CD4-positive, alpha-beta T cell treated with Interleukin-6 for 4 hours (primary cell): Measurements from ENCODE around the gene PTPN9.
"Not testable (repeated sequence)": the region's sequence is repeated elsewhere in the genome, so short reads cannot be mapped to it uniquely, and the experiment has no call there.

Experiments used
- DNase-seq: peaks from one replicate; pipeline ENCODE4 v3.0.0-alpha.2; 2020; ENCODE audit warnings: mixed read lengths

The PTPN9 gene

DNA sequence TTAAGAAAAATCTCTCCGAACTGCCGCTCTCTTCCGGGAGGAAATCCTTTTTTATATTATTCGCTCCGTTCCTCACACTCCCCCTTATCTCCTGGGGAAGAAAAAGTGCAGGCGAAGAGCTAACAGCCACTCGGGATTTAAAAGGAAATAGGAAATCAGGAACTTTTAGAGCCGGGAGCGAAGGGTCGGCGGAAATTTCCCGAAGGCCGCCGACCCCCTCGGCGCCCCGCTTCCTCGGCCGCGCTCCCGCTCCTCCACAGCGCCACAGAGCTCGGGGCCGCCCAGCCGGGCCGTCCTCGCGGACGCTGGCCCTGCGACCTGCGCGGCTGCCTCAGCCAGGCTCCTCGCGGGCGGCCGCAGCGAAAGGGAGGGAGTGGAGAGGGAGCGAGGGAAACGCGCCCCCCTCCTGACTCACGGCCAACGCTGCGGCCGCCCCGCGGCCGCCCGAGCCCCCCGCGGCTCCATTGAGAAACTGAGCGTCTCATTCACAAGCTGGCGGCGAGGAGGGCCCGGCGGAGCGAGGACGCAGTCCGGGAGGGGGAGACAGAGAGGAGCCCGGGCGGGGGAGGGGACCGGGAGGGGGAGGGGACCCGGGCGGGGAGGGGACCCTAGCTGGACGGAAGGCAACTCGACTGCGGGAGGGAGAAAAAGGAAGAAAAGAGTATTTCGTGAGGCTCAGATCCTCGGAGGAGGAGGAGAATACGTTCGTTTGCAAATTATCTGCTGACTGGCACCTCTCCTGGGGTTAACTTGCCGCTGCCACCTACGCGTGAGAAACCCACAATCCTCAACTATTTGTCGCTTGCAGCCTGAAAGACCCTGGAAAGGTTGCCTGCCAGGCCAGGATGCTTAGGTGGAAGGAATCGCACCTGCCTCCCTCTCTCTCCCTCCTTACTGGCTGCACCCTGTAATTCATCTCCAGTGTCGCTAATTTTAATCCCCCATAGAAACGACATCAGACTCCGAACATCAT, at the start of gene PTPN9:
Gene PTPN9, minus strand, starts transcription at position 368 of the 973 bp plus-strand sequence. CDS start 539 bp downstream, outside the sequence.
- DNase-seq, result peak; percentile 77

DNA sequence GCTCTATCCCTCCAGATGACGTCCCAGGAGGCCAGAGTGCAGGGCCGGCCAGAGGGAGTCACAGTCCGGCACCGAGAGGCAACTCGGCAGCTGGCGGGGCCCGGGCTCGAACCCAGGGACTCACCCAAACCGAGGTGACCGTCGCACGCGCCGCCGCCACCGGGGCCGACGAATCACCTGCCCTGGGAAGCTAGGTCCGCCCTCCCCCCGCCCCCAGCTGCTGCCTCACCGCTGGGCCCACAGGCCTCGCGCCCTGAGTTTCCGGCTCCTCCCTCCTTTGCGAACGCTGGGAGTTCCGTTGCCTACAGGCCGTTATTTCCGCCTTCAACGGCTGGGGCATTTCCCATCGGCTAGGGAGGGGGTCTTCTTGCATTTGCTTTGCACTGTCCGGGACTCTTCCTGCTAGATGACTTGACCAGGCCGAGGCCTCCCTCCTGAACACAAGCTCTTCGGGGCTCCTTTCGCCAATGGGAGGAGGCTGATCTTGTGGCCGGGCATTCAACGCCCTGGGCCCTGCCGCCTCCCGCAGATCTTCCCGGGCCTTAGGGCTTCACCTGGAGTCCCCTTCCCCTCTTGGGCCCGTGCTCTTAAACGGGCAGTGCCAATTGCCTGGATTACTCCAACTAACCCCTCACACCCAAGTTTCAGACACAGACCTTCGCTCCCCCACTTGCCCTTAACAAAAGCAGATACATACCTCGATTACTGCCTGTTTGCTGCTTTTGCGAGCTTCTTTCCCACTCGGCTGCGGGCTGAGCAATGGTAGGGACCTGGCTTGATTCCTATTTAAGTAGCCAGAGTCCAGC, 46.6 kb upstream of the PTPN9 start, which contains the start of gene SNUPN:
Gene SNUPN, minus strand, starts transcription at position 184 of the 806 bp plus-strand sequence. CDS start 4,674 bp downstream, outside the sequence.
- DNase-seq, result peak; percentile 97

- no peak for DNase-seq
These were observed 43.4 kb upstream of the PTPN9 start for GRCh38 chr15:75622505-75622904.

DNA sequence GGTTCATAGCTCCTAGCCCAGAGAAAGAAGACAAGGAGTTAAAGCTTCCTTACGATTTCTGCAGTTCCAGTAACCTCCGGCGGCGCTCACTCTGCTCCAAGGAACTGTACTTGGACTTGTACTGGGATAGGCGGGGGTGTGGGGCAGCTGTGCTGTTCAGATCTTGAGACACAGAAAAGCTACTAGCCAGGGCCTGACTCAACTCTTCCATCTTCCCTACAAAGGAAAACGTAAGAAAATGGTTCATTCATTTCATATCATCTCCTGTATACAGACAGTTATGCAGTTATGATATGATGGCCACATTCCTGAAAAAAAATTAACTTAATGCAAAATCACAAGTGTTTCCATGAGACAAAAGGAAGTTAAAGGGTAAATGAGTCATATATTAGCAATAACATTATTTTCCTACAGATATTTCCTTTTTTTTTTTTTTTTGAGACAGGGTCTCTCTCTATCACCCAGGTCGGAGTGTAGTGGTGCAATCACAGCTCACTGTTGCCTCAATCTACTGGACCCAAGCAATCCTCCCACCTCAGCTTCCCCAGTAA, 41.8 kb upstream of the PTPN9 start:
- DNase-seq, result no peak

DNA sequence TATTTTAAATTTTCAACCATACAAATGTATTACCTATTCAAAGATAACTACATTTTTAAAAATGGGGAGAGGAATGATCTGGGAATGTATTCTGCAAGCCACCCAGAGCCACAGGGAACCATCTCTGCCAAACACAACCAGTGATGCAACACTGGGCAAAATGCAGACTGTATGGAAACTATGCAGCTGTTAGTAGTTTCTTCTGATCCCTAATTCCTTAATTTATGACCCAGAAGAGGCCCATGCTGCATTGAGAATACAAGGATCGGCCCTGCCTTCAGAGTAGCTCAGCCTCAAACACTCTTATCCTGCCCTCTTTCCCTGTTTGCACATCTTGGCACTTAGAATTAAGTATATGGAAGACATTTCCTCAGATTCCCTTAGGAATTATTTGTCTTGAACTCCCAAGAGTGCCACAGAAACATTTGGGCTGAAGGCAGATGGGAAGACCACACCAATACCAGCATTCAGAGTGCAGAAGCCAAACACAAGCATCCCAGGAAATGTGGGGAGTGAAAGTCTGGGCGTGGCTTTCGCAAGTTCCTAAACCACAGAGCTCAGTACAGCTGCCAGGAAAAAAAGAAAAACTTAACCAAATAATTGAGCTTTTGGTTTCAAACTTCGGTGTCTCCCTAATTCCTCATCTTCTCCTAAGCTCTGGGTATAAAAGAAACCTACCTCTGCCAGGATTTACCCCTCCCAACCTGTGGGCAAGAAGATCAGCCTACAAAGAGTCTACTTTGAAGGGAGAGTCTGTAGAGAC, 41.1 kb upstream of the PTPN9 start:
- no peak for DNase-seq

GRCh38 chr15:75616766-75617165, 37.7 kb upstream of the PTPN9 start:
- DNase-seq, result no peak

- peak; percentile 42 for DNase-seq
These were observed 27.9 kb upstream of the PTPN9 start for GRCh38 chr15:75606711-75607699.

DNA sequence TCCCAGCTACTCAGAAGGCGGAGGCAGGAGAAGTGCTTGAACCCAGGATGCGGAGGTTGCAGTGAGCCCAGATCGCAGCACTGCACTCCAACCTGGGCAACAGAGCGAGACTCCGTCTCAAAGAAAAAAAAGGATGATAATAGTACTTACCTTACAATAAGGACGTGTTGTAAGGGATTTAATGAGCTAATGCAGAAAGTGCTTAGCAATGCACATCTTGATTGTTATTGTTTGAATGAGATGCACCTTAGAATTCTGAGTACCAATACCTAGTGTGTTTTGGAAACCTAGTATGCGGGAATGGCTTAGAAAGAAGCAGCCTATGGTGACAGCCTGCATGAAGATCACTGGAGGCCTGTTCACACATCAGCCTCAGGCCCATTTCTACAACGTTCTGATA, 26.9 kb upstream of the PTPN9 start:
- no peak for DNase-seq

DNA sequence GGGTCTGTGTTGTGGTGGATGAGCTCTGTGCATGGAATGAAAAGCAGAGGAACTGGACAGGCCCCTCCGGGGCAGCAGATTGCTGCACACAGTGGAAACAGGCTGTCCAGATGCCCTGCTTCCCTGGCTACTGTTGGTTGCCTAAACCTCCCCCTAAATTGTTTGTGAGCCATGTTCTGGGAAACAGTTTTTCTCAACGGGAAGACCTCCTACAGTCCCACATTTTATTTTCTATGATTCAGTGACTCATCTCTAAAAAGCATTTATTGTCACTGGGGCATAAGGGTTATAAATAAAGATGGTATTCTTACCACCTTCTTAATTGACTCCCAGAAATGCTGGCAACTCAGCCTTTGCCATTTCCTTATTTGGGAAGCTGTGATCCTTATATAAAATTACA, 20.3 kb upstream of the PTPN9 start:
- DNase-seq, result no peak

GRCh38 chr15:75598361-75598760, 19.2 kb upstream of the PTPN9 start:
- no peak for DNase-seq

DNA sequence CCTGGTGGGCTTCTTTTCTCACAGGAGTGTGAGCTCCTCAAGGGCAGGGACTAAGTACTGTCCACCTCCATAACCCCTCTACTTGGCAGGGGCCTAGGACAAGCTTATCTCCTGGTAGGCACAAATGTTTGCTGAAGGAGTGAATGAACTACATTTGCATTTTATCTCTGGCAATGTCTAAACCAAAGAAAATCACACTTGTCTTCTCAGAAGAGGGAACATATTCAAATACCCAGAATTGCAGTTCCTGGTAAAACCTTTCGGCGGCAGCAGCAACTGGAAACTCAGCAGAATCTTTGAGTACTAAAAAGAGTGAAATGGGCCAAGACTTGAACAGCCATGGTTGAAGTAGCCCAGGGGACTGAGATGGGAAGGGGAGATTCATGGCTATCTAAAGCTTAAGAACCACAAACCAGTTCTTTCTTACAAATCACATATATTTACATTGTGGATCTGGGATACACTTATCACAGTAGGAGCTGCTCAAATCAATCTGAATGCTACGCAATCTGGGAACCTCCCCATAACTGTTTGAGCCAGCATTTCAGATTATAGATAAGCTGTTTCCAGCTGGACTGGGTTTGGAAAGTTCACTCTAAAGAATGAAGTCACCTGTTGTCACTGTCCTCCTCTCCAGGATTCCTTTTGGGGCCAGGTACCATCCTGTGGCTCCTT, 18.7 kb upstream of the PTPN9 start:
- DNase-seq, result peak; percentile 42

GRCh38 chr15:75596703-75597345, 17.7 kb upstream of the PTPN9 start:
- DNase-seq, result no peak

DNA sequence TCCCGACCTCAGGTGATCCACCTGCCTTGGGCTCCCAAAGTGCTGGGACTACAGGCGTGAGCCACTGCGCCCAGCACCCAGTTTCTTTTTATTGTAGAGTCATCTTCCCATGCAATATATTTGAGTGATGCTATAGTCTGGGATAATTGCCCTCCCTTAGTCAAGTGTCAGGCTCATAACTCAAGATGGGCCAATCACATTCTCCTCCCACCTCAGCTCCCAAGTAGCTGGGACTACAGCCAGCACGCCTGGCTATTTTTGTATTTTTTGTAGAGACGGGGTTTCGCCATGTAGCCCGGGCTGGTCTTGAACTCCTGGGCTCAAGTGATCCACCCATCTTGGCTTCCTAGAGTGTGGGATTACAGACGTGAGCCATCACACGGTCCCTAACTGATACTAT, 15.2 kb upstream of the PTPN9 start:
- no peak for DNase-seq

- no peak for DNase-seq
These were observed 12.7 kb upstream of the PTPN9 start for GRCh38 chr15:75591655-75592364.

DNA sequence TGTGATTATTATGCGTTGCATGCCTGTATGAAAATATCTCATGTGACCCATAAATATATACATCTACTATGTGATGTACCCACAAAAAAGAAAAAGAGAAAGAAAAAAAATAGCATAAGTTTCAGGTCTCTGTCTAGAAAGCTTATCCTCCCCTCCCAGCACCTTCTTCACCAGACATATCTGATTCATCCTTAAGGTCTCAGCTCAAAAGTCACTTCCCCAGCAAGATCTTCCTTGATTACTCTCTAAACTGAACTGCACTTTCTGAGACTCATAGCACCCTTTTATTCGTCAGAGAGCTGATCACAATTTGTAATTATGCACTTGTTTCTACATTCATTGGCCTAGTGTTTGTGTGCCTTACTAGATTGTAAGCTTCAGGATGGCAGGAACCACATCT, 11.1 kb upstream of the PTPN9 start:
- DNase-seq, result no peak

DNA sequence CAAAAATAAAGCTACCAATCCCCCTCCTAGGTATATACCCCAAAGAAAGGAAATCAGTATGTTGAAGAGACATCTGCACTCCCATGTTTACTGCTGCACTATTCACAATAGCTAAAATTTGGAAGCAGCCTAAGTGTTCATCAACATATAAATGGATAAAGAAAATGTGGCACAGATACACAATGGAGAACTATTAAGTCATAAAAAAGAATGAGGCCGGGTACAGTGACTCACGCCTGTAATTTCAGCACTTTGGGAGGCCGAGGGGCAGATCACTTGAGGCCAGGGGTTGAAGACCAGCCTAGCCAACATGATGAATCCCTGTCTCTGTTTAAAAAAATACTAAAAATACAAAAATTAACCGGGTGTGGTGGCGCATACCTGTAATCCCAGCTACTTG, 10.0 kb upstream of the PTPN9 start:
- DNase-seq, result no peak

- DNase-seq, result not testable (repeated sequence)
These were observed 7.3 kb upstream of the PTPN9 start for GRCh38 chr15:75586422-75586821.

GRCh38 chr15:75584121-75584520, 5.0 kb upstream of the PTPN9 start:
- no peak for DNase-seq

GRCh38 chr15:75583701-75584100, 4.6 kb upstream of the PTPN9 start:
- no peak for DNase-seq
